Thoracic aorta (tissue), 2 donors: ENCODE results near the gene CDKN2D. TPM values are rescaled to one million over a fixed set of nuclear protein-coding genes. Genes with fewer than 3 reads are reported as not detected.

ENCODE experiments used
- ATAC-seq: fragments of 150-250 bp; one replicate; pipeline ENCODE4 v1.8.0; 2017; ENCODE audit warnings: low read depth; ENCODE audit not compliant: insufficient number of reproducible peaks, low FRiP score
- DNase-seq: peaks from one replicate; pipeline ENCODE4 v3.0.0-alpha.2; 2020; ENCODE audit warnings: low spot score
- H3K27ac ChIP-seq, 2 donors: fragments of 200-600 bp; sonication (generic); 1 replicate in 1 of 2; 2 replicates in 1 of 2; pipeline ENCODE4 v1.5.1; 2016; ENCODE audit warnings: mild to moderate bottlenecking in 2 of 2, moderate library complexity in 2 of 2
- H3K27me3 ChIP-seq: fragments of 200-600 bp; sonication (generic); replicated peaks from 2 replicates; pipeline ENCODE4 v1.6.0; 2016; ENCODE audit warnings: mild to moderate bottlenecking; ENCODE audit not compliant: insufficient read depth
- H3K36me3 ChIP-seq: fragments of 200-600 bp; sonication (generic); one replicate; pipeline ENCODE4 v1.5.1; 2016
- H3K4me1 ChIP-seq, 2 donors: fragments of 200-600 bp; sonication (generic); 1 replicate in 1 of 2; 2 replicates in 1 of 2; pipeline versions ENCODE4 v1.5.1 to v1.6.0; 2016; ENCODE audit warnings: low read depth in 2 of 2, mild to moderate bottlenecking in 1 of 2; ENCODE audit not compliant: control insufficient read depth in 1 of 2
- H3K4me3 ChIP-seq: fragments of 200-600 bp; sonication (generic); 2 replicates; pipeline ENCODE4 v1.5.1; 2016; ENCODE audit warnings: mild to moderate bottlenecking
- H3K9me3 ChIP-seq: fragments of 200-600 bp; sonication (generic); 2 replicates; pipeline ENCODE4 v1.5.1; 2016
- total RNA-seq, 2 donors: library from RNA; depleted of rRNA; stranded (reverse); fragments of >200 nt; gene quantifications; one replicate each; pipeline versions ENCODE4 v1.1.0 to v1.2.3, GENCODE V29; 2016
- TF ChIP-seq, protein P1 (sequence below): fragments of 200-600 bp; sonication (generic); IDR thresholded peaks from one replicate; pipeline ENCODE4 v1.5.1; 2019; ENCODE audit warnings: antibody characterized with exemption

Gene CDKN2D
- total RNA-seq, 2 donors from 2014 or later, result 16.2 to 21.0 TPM

DNA sequence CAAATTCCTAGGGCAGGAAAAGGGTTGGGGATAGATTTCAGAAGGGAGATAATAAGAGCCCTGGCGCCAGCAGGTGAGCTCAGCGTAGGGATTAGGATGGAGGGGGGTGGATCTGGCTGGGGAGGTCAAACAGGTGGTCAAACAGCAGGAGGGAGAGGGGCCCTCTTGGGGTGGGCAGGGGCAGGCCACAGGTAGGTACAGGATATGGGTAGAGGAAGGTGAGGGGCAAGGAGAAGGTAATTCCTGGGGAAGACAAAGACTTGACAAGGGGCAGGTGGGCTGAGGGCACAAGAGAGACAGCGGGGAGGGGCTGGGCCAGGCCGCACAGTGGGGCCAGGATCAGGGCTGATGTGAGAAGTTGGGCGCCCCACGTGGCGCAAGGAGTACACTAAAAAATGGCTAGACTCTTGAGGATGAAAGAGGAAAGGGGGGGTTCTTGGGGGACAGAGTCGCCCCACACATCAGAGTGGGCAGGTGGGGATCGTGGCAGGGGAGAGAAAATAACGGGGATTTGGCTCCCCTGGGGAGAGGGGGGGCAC is 3.7 kb downstream of the CDKN2D start:
- Histone ChIP-seq H3K36me3 (peaks cover 3% of the 10 kb centered on the region), H3K27ac (peak overlapping the region; percentile 77 to 81), H3K27me3 (no peaks in the 10 kb centered on the region), H3K4me3 (peak overlapping the region; percentile 96), H3K9me3 (no peaks in the 10 kb centered on the region), H3K4me1 (peaks cover 28 to 37% of the 10 kb centered on the region in 2 donors)
- DNase-seq (no peak), ATAC-seq (no peak)
- TF ChIP-seq, protein P1, sequence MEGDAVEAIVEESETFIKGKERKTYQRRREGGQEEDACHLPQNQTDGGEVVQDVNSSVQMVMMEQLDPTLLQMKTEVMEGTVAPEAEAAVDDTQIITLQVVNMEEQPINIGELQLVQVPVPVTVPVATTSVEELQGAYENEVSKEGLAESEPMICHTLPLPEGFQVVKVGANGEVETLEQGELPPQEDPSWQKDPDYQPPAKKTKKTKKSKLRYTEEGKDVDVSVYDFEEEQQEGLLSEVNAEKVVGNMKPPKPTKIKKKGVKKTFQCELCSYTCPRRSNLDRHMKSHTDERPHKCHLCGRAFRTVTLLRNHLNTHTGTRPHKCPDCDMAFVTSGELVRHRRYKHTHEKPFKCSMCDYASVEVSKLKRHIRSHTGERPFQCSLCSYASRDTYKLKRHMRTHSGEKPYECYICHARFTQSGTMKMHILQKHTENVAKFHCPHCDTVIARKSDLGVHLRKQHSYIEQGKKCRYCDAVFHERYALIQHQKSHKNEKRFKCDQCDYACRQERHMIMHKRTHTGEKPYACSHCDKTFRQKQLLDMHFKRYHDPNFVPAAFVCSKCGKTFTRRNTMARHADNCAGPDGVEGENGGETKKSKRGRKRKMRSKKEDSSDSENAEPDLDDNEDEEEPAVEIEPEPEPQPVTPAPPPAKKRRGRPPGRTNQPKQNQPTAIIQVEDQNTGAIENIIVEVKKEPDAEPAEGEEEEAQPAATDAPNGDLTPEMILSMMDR, result no peak

DNA sequence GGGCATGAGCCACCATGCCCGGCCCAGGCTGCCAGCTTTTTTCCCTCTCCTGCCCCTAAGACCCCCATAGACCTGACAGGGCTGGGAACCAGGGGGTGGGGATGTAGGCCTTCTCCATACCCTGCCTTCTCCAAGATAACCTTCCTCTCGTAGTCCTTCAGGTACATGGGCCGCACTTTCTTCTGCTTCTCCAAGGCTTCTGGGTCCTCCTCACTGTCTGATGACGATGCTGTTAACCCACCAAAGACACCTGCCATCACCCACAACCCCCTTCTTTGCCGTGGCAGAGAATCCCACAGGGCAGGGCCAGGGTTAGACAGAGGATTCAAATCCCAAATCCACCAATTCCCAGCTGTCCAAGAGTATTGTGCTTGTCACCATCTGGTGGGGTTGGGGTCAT is 6.2 kb downstream of the CDKN2D start:
- H3K27me3 ChIP-seq, result no peaks in the 10 kb centered on the region
- no peaks in the 10 kb centered on the region for H3K9me3 ChIP-seq
- H3K4me3 ChIP-seq, result no peak overlapping the region
- H3K27ac ChIP-seq, result no peak overlapping the region
- peaks cover 25% of the 10 kb centered on the region for H3K36me3 ChIP-seq
- peaks cover 17 to 24% of the 10 kb centered on the region in 2 donors for H3K4me1 ChIP-seq
- TF ChIP-seq, protein P1, result no peak
- ATAC-seq (no peak), DNase-seq (no peak)

DNA sequence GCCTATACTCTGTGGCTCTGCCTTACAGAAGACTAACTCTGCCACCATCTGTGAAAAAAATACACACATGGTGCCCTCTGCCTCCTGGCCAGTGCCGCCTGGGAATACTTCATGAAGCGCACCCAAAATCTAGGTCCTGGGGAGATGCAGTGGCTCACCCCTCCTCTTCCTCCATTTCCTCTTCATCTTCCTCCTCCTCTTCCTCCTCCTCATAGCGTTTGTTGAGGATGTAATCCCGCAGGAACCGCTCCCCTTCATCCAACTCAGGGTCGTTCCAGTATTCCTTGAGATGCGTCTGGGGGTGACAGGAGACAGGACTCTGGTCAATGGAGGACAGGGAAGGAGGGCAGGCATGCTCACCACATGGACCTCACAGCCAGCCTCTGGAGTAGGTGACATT is 8.6 kb downstream of the CDKN2D start:
- Histone ChIP-seq H3K4me1 (peaks cover 4 to 7% of the 10 kb centered on the region in 2 donors), H3K9me3 (no peaks in the 10 kb centered on the region), H3K4me3 (no peak overlapping the region), H3K36me3 (peaks cover 41% of the 10 kb centered on the region), H3K27ac (no peak overlapping the region), H3K27me3 (no peaks in the 10 kb centered on the region)
- DNase-seq (no peak), ATAC-seq (no peak)
- TF ChIP-seq, protein P1, result no peak

DNA sequence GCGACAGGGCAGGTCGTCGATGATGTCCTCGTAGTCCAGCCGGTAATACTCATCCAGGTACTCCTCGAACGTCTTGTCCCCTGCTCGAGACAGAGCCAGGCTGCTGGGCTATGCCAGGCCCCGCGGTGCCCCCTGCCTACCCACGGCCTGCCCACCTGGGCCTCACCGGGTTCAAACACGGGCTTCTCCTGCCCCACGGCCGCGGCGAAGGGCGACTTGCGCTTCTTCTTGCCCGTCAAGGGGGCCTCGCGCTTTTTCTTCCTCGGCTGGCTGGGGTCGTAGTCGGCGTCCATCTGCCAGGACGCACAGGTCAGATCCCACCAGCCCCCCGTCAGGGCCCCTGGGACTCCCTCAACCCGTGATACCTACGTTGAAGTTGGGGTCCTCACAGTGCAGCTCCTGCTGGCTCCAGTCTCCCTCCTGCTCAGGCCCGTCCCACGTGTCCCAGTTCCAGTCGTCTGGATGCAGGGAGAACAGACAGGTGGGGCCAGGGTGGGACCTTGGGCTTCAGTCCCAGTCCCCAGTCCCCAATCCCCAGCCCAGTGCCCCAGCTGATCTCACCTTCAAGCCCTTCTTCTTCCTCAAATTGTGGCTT is 11.1 kb downstream of the CDKN2D start:
- DNase-seq (no peak), ATAC-seq (no peak)
- TF ChIP-seq, protein P1, result no peak
- H3K4me1 ChIP-seq, result no peaks in the 10 kb centered on the region
- H3K4me3 ChIP-seq, result no peak overlapping the region
- H3K27ac ChIP-seq, result no peak overlapping the region
- no peaks in the 10 kb centered on the region for H3K27me3 ChIP-seq
- peaks cover 50% of the 10 kb centered on the region for H3K36me3 ChIP-seq
- no peaks in the 10 kb centered on the region for H3K9me3 ChIP-seq

DNA sequence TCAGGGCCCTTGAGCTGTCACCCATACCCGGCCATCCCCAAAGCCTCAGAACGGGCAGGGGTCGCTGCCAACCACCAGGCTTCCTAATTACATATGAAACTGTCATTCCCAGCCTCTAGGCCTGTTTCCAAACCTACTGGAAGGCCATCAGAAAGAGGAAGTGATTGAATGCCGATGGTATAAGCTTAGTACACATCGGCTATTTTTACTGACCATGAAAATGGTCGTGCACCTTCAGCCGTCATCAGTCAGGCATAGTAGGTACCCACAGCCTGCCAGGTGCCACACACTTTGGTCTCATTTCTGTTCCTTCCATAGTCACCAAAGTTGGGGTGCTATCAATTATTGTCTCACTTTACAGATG is 13.2 kb downstream of the CDKN2D start:
- DNase-seq, result no peak
- Histone ChIP-seq H3K4me3 (no peak overlapping the region), H3K36me3 (peaks cover 59% of the 10 kb centered on the region), H3K9me3 (no peaks in the 10 kb centered on the region), H3K27ac (no peak overlapping the region), H3K4me1 (no peaks in the 10 kb centered on the region), H3K27me3 (no peaks in the 10 kb centered on the region)
- ATAC-seq, result no peak
- TF ChIP-seq, protein P1, result no peak
